ENCODE results near the gene RHOB.

GRCh38 chr2:20474757-20475566 lies 28.1 kb downstream of the RHOB start:
- TF ChIP-seq, protein P1, sequence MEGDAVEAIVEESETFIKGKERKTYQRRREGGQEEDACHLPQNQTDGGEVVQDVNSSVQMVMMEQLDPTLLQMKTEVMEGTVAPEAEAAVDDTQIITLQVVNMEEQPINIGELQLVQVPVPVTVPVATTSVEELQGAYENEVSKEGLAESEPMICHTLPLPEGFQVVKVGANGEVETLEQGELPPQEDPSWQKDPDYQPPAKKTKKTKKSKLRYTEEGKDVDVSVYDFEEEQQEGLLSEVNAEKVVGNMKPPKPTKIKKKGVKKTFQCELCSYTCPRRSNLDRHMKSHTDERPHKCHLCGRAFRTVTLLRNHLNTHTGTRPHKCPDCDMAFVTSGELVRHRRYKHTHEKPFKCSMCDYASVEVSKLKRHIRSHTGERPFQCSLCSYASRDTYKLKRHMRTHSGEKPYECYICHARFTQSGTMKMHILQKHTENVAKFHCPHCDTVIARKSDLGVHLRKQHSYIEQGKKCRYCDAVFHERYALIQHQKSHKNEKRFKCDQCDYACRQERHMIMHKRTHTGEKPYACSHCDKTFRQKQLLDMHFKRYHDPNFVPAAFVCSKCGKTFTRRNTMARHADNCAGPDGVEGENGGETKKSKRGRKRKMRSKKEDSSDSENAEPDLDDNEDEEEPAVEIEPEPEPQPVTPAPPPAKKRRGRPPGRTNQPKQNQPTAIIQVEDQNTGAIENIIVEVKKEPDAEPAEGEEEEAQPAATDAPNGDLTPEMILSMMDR (IDR thresholded peaks at IDR 0.05; ENCODE audit: low read depth, low read length), result no peak
- TF ChIP-seq POLR2A (IDR thresholded peaks at IDR 0.05; ENCODE audit: extremely low read depth, insufficient read length), result no peak
